CD14-positive monocyte (primary cell): Measurements from ENCODE around the gene NR3C1. TPM values are rescaled to one million over a fixed set of nuclear protein-coding genes. Genes with fewer than 3 reads are reported as not detected.

ENCODE experiments used
- DNase-seq, 3 donors: peaks; one replicate each; pipeline ENCODE4 v3.0.0-alpha.2; 2011 to 2022
- H2AFZ ChIP-seq: 2 replicates; pipeline ENCODE4 v1.6.0; 2012; ENCODE audit warnings: mild to moderate bottlenecking, low read depth, low read length, inconsistent platforms; ENCODE audit not compliant: insufficient read depth, poor library complexity, severe bottlenecking
- H3K27ac ChIP-seq, 2 donors: 1 replicate in 1 of 2; 2 replicates in 1 of 2; pipeline ENCODE4 v1.5.1; 2012 to 2013; ENCODE audit warnings: low read length in 2 of 2, control low read depth in 1 of 2, inconsistent platforms in 1 of 2, low read depth in 1 of 2, mild to moderate bottlenecking in 1 of 2
- H3K27me3 ChIP-seq, 2 donors: one replicate each; pipeline versions ENCODE4 v1.6.0 to v1.6.1; 2011 to 2013; ENCODE audit warnings: low read length in 2 of 2; ENCODE audit not compliant: control insufficient read depth in 2 of 2, insufficient read depth in 2 of 2
- H3K36me3 ChIP-seq, 2 donors: replicated peaks in 1 of 2; 1 replicate in 1 of 2; 2 replicates in 1 of 2; pipeline versions ENCODE4 v1.5.1 to v1.6.1; 2012 to 2013; ENCODE audit warnings: low read length in 2 of 2, control low read depth in 1 of 2, inconsistent platforms in 1 of 2, mild to moderate bottlenecking in 1 of 2; ENCODE audit not compliant: insufficient read depth in 2 of 2, control insufficient read depth in 1 of 2
- H3K4me1 ChIP-seq, 2 donors: 1 replicate in 1 of 2; 2 replicates in 1 of 2; pipeline versions ENCODE4 v1.5.1 to v1.6.1; 2012 to 2013; ENCODE audit warnings: low read length in 2 of 2, control low read depth in 1 of 2, inconsistent platforms in 1 of 2, mild to moderate bottlenecking in 1 of 2, moderate library complexity in 1 of 2; ENCODE audit not compliant: insufficient read depth in 2 of 2, control insufficient read depth in 1 of 2
- H3K4me2 ChIP-seq: replicated peaks from 2 replicates; pipeline ENCODE3; 2012; ENCODE audit warnings: low read length, moderate library complexity, mild to moderate bottlenecking; ENCODE audit not compliant: poor library complexity, severe bottlenecking; ENCODE audit errors: extremely low read depth
- H3K4me3 ChIP-seq, 3 experiments: fragments of 200-600 bp in 1 of 3; sonication (generic) in 1 of 3; replicated peaks in 1 of 3; 1 replicate in 2 of 3; 2 replicates in 1 of 3; pipeline ENCODE4 v1.5.1; 2011 to 2013; ENCODE audit warnings: low read length in 3 of 3, mild to moderate bottlenecking in 3 of 3, control low read depth in 2 of 3, low read depth in 2 of 3, inconsistent platforms in 1 of 3, moderate library complexity in 1 of 3
- H3K79me2 ChIP-seq: 2 replicates; pipeline ENCODE4 v1.6.0; 2012; ENCODE audit warnings: mild to moderate bottlenecking, control low read depth, inconsistent platforms, low read length, moderate library complexity; ENCODE audit not compliant: insufficient read depth
- H3K9ac ChIP-seq: 2 replicates; pipeline ENCODE4 v1.6.0; 2017; ENCODE audit warnings: low read length, mild to moderate bottlenecking; ENCODE audit not compliant: insufficient read depth, poor library complexity, severe bottlenecking
- H3K9me3 ChIP-seq, 2 donors: replicated peaks in 1 of 2; 1 replicate in 1 of 2; 2 replicates in 1 of 2; pipeline versions ENCODE4 v1.5.1 to v1.6.1; 2012 to 2013; ENCODE audit warnings: low read length in 2 of 2, control low read depth in 1 of 2; ENCODE audit not compliant: control insufficient read depth in 1 of 2, insufficient read depth in 1 of 2
- H4K20me1 ChIP-seq: 2 replicates; pipeline ENCODE4 v1.6.0; 2012; ENCODE audit warnings: mild to moderate bottlenecking, low read length, control low read depth, moderate library complexity; ENCODE audit not compliant: insufficient read depth
- H3K27ac Mint-ChIP-seq, 7 donors: one replicate each; pipeline ENCODE4 v1.8.0; 2020; ENCODE audit warnings: mild to moderate bottlenecking in 7 of 7, mixed read lengths in 7 of 7, moderate library complexity in 6 of 7, inconsistent platforms in 2 of 7
- H3K27me3 Mint-ChIP-seq, 3 donors: one replicate each; pipeline ENCODE4 v1.8.0; 2021 to 2022; ENCODE audit warnings: low read depth in 3 of 3, mild to moderate bottlenecking in 3 of 3, mixed read lengths in 3 of 3, moderate library complexity in 3 of 3, inconsistent platforms in 1 of 3
- H3K36me3 Mint-ChIP-seq, 2 donors: one replicate each; pipeline ENCODE4 v1.8.0; 2020; ENCODE audit warnings: mixed read lengths in 2 of 2, inconsistent platforms in 1 of 2, mild to moderate bottlenecking in 1 of 2
- H3K4me1 Mint-ChIP-seq: one replicate; pipeline ENCODE4 v1.8.0; 2020; ENCODE audit warnings: mild to moderate bottlenecking, mixed read lengths
- H3K4me3 Mint-ChIP-seq, 2 donors: one replicate each; pipeline ENCODE4 v1.8.0; 2020; ENCODE audit warnings: mild to moderate bottlenecking in 2 of 2, mixed read lengths in 2 of 2, moderate library complexity in 1 of 2
- H3K9me3 Mint-ChIP-seq, 7 donors: one replicate each; pipeline ENCODE4 v1.8.0; 2020 to 2022; ENCODE audit warnings: mixed read lengths in 7 of 7, mild to moderate bottlenecking in 6 of 7, moderate library complexity in 6 of 7, inconsistent platforms in 2 of 7
- WGBS: methylation state at CpG from one replicate; pipeline ENCODE4 v1.1.5; 2013; ENCODE audit warnings: missing lambda C conversion rate; ENCODE audit not compliant: insufficient coverage; 5-methylcytosine and 5-hydroxymethylcytosine counted together
- intact Hi-C, 2 donors: fragments of 100-400 bp; cut with micrococcal nuclease; formaldehyde crosslinking; loops; one replicate each; pipeline versions ENCODE4 v1.15.0 to v1.15.1; 2023
- polyA plus RNA-seq, 3 donors: library from polyadenylated mRNA; depleted of rRNA in 1 of 3; unstranded in 2 of 3; stranded (reverse) in 1 of 3; fragments of 300-500 nt in 2 of 3; fragments of >200 nt in 1 of 3; fragmentation: Illumina TruSeq in 2 of 3; gene quantifications; 1 replicate in 2 of 3; 2 replicates in 1 of 3; pipeline ENCODE4 v1.2.3, GENCODE V29; 2012 to 2021
- TF ChIP-seq, protein P1 (sequence below): fragments of 200-600 bp; IDR thresholded peaks from one replicate; pipeline ENCODE4 v1.8.0; 2022; ENCODE audit warnings: antibody characterized with exemption, mild to moderate bottlenecking

NR3C1 gene
- polyA plus RNA-seq, 3 donors, result 25.4 to 82.8 (median 75.1) TPM

GRCh38 chr5:143267186-143267585 lies 136.3 kb downstream of the NR3C1 start:
- no peaks in the 10 kb centered on the region for H3K27me3 Mint-ChIP-seq
- no peak overlapping the region for H3K4me3 Mint-ChIP-seq
- intact Hi-C loops, result loop anchor here in 1 of 2 donors (10.0 kb wide), 2 partner anchors 52 to 262 kb away; no protein-coding TSS in a partner anchor
- no peak overlapping the region for H3K9ac ChIP-seq
- peaks cover 5% of the 10 kb centered on the region for H3K4me1 Mint-ChIP-seq
- H3K4me2 ChIP-seq, result no peak overlapping the region
- H2AFZ ChIP-seq, result no peak overlapping the region
- peaks cover 0 to 6% of the 10 kb centered on the region in 2 donors for H3K9me3 ChIP-seq
- H3K27me3 ChIP-seq, result no peaks in the 10 kb centered on the region
- H3K9me3 Mint-ChIP-seq, result peaks cover 6 to 23% (median 13%) of the 10 kb centered on the region in 7 donors
- no peak overlapping the region for H3K4me3 ChIP-seq
- WGBS, result no CpG with 5 or more reads among the region's 2 CpGs
- DNase-seq, result no peak
- no peaks in the 10 kb centered on the region for H3K36me3 ChIP-seq
- no peak overlapping the region for H3K27ac ChIP-seq
- no peaks in the 10 kb centered on the region for H3K79me2 ChIP-seq
- TF ChIP-seq, protein P1, sequence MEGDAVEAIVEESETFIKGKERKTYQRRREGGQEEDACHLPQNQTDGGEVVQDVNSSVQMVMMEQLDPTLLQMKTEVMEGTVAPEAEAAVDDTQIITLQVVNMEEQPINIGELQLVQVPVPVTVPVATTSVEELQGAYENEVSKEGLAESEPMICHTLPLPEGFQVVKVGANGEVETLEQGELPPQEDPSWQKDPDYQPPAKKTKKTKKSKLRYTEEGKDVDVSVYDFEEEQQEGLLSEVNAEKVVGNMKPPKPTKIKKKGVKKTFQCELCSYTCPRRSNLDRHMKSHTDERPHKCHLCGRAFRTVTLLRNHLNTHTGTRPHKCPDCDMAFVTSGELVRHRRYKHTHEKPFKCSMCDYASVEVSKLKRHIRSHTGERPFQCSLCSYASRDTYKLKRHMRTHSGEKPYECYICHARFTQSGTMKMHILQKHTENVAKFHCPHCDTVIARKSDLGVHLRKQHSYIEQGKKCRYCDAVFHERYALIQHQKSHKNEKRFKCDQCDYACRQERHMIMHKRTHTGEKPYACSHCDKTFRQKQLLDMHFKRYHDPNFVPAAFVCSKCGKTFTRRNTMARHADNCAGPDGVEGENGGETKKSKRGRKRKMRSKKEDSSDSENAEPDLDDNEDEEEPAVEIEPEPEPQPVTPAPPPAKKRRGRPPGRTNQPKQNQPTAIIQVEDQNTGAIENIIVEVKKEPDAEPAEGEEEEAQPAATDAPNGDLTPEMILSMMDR, result no peak
- no peaks in the 10 kb centered on the region for H4K20me1 ChIP-seq
- no peak overlapping the region for H3K27ac Mint-ChIP-seq
- peaks cover under 1 to 1% of the 10 kb centered on the region in 2 donors for H3K4me1 ChIP-seq
- peaks cover 3 to 8% of the 10 kb centered on the region in 2 donors for H3K36me3 Mint-ChIP-seq

- no peak overlapping the region for H2AFZ ChIP-seq
- no peak overlapping the region for H3K9ac ChIP-seq
- no peaks in the 10 kb centered on the region for H3K27me3 Mint-ChIP-seq
- no peak overlapping the region for H3K4me2 ChIP-seq
- no peaks in the 10 kb centered on the region for H4K20me1 ChIP-seq
- H3K4me1 ChIP-seq, result peaks cover 3 to 10% of the 10 kb centered on the region in 2 donors
- H3K9me3 ChIP-seq, result peaks cover 0 to 6% of the 10 kb centered on the region in 2 donors
- intact Hi-C loops, result loop anchor here in 1 of 2 donors (10.0 kb wide), 2 partner anchors 51 to 261 kb away; no protein-coding TSS in a partner anchor
- no peak overlapping the region for H3K4me3 Mint-ChIP-seq
- H3K79me2 ChIP-seq, result no peaks in the 10 kb centered on the region
- no peak overlapping the region for H3K27ac Mint-ChIP-seq
- H3K9me3 Mint-ChIP-seq, result peaks cover 6 to 23% (median 13%) of the 10 kb centered on the region in 7 donors
- no peak for DNase-seq
- no CpG with 5 or more reads among the region's 2 CpGs for whole genome bisulfite sequencing
- peaks cover 3 to 6% of the 10 kb centered on the region in 2 donors for H3K36me3 Mint-ChIP-seq
- H3K4me3 ChIP-seq, result no peak overlapping the region
- H3K27ac ChIP-seq, result no peak overlapping the region
- TF ChIP-seq, protein P1, result no peak
- H3K4me1 Mint-ChIP-seq, result peaks cover 16% of the 10 kb centered on the region
- H3K36me3 ChIP-seq, result no peaks in the 10 kb centered on the region
- no peaks in the 10 kb centered on the region for H3K27me3 ChIP-seq
Measured at GRCh38 chr5:143265995-143266394, 137.5 kb downstream of the NR3C1 start.
